ENCODE results near the gene LKAAEAR1.

GRCh38 chr20:64082820-64083377, 1.3 kb downstream of the LKAAEAR1 start:
- TF ChIP-seq CTCF (IDR thresholded peaks at IDR 0.05; ENCODE audit: low read length) (no peak), EZH2 (IDR thresholded peaks at IDR 0.05; ENCODE audit: borderline replicate concordance, low read length) (no peak)
